H1 (cell line): ENCODE results near the gene PXT1. TPM values are rescaled to one million over a fixed set of nuclear protein-coding genes. Genes with fewer than 3 reads are reported as not detected.

ENCODE experiments used
- CTCF ChIA-PET: fragments of 300-600 bp; sonication (Branson Sonifier 250); formaldehyde crosslinking; loops from one replicate; lab custom pipeline; 2021; ENCODE audit not compliant: partially characterized antibody; lab: Charles Lee
- POLR2A ChIA-PET: fragments of 300-600 bp; sonication (Branson Sonifier 250); formaldehyde crosslinking; loops from one replicate; lab custom pipeline; 2021; ENCODE audit warnings: inconsistent platforms; ENCODE audit not compliant: partially characterized antibody; lab: Charles Lee
- DNase-seq, 2 experiments: peaks; one replicate each; pipeline versions ENCODE4 v3.0.0 to v3.0.0-alpha.2; 2010 to 2022; ENCODE audit warnings: low spot score in 2 of 2, low read depth in 1 of 2, mixed read lengths in 1 of 2
- FAIRE-seq: peaks from 2 replicates; lab custom pipeline; 2011; peaks lifted over from hg19 to GRCh38; lab: Jason Lieb, UNC
- H2AFZ ChIP-seq: 2 replicates; pipeline ENCODE4 v1.8.1; 2012; ENCODE audit warnings: low read length, inconsistent platforms
- H2AK5ac ChIP-seq: 2 replicates; pipeline ENCODE4 v1.6.1; 2013; ENCODE audit warnings: low read depth, low read length
- H2BK120ac ChIP-seq: replicated peaks from 2 replicates; pipeline ENCODE3; 2013; ENCODE audit warnings: low read depth, low read length, inconsistent platforms
- H2BK12ac ChIP-seq: 2 replicates; pipeline ENCODE4 v1.6.1; 2013; ENCODE audit warnings: low read depth, low read length
- H2BK15ac ChIP-seq: 2 replicates; pipeline ENCODE4 v1.6.1; 2013; ENCODE audit warnings: low read length
- H2BK20ac ChIP-seq: 2 replicates; pipeline ENCODE4 v1.6.1; 2013; ENCODE audit warnings: low read length
- H2BK5ac ChIP-seq: 2 replicates; pipeline ENCODE4 v1.6.1; 2013; ENCODE audit warnings: low read depth, low read length
- H3K14ac ChIP-seq: 2 replicates; pipeline ENCODE4 v1.6.1; 2013; ENCODE audit warnings: inconsistent platforms; ENCODE audit not compliant: insufficient read length
- H3K18ac ChIP-seq: 2 replicates; pipeline ENCODE4 v1.6.1; 2013; ENCODE audit warnings: low read length; ENCODE audit errors: extremely low read depth
- H3K23ac ChIP-seq: 2 replicates; pipeline ENCODE4 v1.6.1; 2013; ENCODE audit warnings: inconsistent platforms; ENCODE audit not compliant: insufficient read length
- H3K23me2 ChIP-seq: 2 replicates; pipeline ENCODE4 v1.6.1; 2013; ENCODE audit warnings: low read depth, low read length
- H3K27ac ChIP-seq: 2 replicates; pipeline ENCODE4 v1.6.1; 2011; ENCODE audit warnings: low read depth, low read length, inconsistent platforms
- H3K27me3 ChIP-seq, 4 experiments: replicated peaks in 1 of 4; 1 replicate in 1 of 4; 2 replicates in 3 of 4; pipeline versions ENCODE4 v1.6.1 to v1.8.1; 2011 to 2013; ENCODE audit warnings: low read length in 3 of 4, mild to moderate bottlenecking in 3 of 4, inconsistent platforms in 2 of 4, mixed read lengths in 2 of 4, moderate library complexity in 1 of 4; ENCODE audit not compliant: control insufficient read depth in 3 of 4, insufficient read depth in 3 of 4; ENCODE audit errors: extremely low read depth in 1 of 4
- H3K36me3 ChIP-seq, 4 experiments: 2 replicates each; pipeline versions ENCODE4 v1.6.1 to v1.8.1; 2011 to 2013; ENCODE audit warnings: mild to moderate bottlenecking in 4 of 4, low read length in 3 of 4, moderate library complexity in 2 of 4, control low read depth in 1 of 4, inconsistent platforms in 1 of 4; ENCODE audit not compliant: insufficient read depth in 4 of 4, control insufficient read depth in 2 of 4
- H3K4ac ChIP-seq: replicated peaks from 2 replicates; pipeline ENCODE3; 2013; ENCODE audit warnings: low read length, low read depth, mixed read lengths, inconsistent platforms; ENCODE audit not compliant: insufficient read length
- H3K4me1 ChIP-seq, 4 experiments: replicated peaks in 1 of 4; 1 replicate in 1 of 4; 2 replicates in 3 of 4; pipeline versions ENCODE4 v1.6.1 to v1.8.1; 2011 to 2013; ENCODE audit warnings: low read length in 3 of 4, inconsistent platforms in 2 of 4, mixed read lengths in 1 of 4; ENCODE audit not compliant: insufficient read depth in 4 of 4, control insufficient read depth in 3 of 4
- H3K4me2 ChIP-seq, 2 experiments: 2 replicates each; pipeline versions ENCODE4 v1.6.1 to v1.8.1; 2011 to 2013; ENCODE audit warnings: low read depth in 2 of 2, low read length in 2 of 2, control low read depth in 1 of 2, inconsistent platforms in 1 of 2, mild to moderate bottlenecking in 1 of 2; ENCODE audit not compliant: insufficient read depth in 1 of 2
- H3K4me3 ChIP-seq, 4 experiments: fragments of 200-600, 300-600 bp in 1 of 4; sonication (generic), shearing (Covaris generic), sonication (Bioruptor Twin) in 1 of 4; 2 replicates each; pipeline versions ENCODE4 v1.5.1 to v1.8.1; 2011 to 2016; ENCODE audit warnings: low read length in 4 of 4, low read depth in 3 of 4, control low read depth in 2 of 4, inconsistent platforms in 2 of 4, mild to moderate bottlenecking in 2 of 4, mixed read lengths in 1 of 4, moderate library complexity in 1 of 4; ENCODE audit not compliant: insufficient read depth in 2 of 4; ENCODE audit errors: extremely low read depth in 1 of 4
- H3K56ac ChIP-seq: replicated peaks from 2 replicates; pipeline ENCODE3; 2013; ENCODE audit warnings: low read depth, mild to moderate bottlenecking, mixed read lengths, low read length, inconsistent platforms; ENCODE audit not compliant: insufficient read length
- H3K79me1 ChIP-seq: 2 replicates; pipeline ENCODE4 v1.6.1; 2013; ENCODE audit warnings: low read depth, low read length, control low read depth
- H3K79me2 ChIP-seq, 2 experiments: 2 replicates each; pipeline versions ENCODE4 v1.6.1 to v1.8.1; 2012 to 2013; ENCODE audit warnings: low read length in 2 of 2, mild to moderate bottlenecking in 2 of 2, inconsistent platforms in 1 of 2; ENCODE audit not compliant: insufficient read depth in 2 of 2, control insufficient read depth in 1 of 2
- H3K9ac ChIP-seq, 4 experiments: replicated peaks in 1 of 4; 1 replicate in 1 of 4; 2 replicates in 3 of 4; pipeline versions ENCODE4 v1.6.1 to v1.8.1; 2011 to 2013; ENCODE audit warnings: low read depth in 3 of 4, low read length in 3 of 4, control low read depth in 2 of 4, mild to moderate bottlenecking in 2 of 4, moderate library complexity in 2 of 4, inconsistent platforms in 1 of 4; ENCODE audit errors: extremely low read depth in 1 of 4
- H3K9me3 ChIP-seq, 2 experiments: 2 replicates each; pipeline versions ENCODE4 v1.6.1 to v1.8.1; 2012 to 2013; ENCODE audit warnings: mild to moderate bottlenecking in 2 of 2, moderate library complexity in 2 of 2, control low read depth in 1 of 2, inconsistent platforms in 1 of 2, low read depth in 1 of 2, low read length in 1 of 2, mixed read lengths in 1 of 2; ENCODE audit not compliant: insufficient read depth in 2 of 2
- H4K20me1 ChIP-seq, 2 experiments: replicated peaks in 1 of 2; 2 replicates each; pipeline versions ENCODE3 to v1.8.1; 2011 to 2013; ENCODE audit warnings: inconsistent platforms in 2 of 2, low read length in 2 of 2, mild to moderate bottlenecking in 1 of 2; ENCODE audit not compliant: insufficient read depth in 2 of 2, control insufficient read depth in 1 of 2
- H4K5ac ChIP-seq: 2 replicates; pipeline ENCODE4 v1.6.1; 2013; ENCODE audit warnings: low read length, low read depth, mixed read lengths, inconsistent platforms; ENCODE audit not compliant: insufficient read length
- H4K8ac ChIP-seq: 2 replicates; pipeline ENCODE4 v1.8.0; 2013; ENCODE audit warnings: mild to moderate bottlenecking, moderate library complexity, low read length, inconsistent platforms; ENCODE audit not compliant: insufficient read depth; ENCODE audit errors: extremely low read depth
- H4K91ac ChIP-seq: replicated peaks from 2 replicates; pipeline ENCODE3; 2013; ENCODE audit warnings: low read length, mixed read lengths, inconsistent platforms; ENCODE audit not compliant: insufficient read length
- BCL11A ChIP-seq, 2 experiments: IDR thresholded peaks; one replicate each; pipeline ENCODE4 v1.6.1; 2011; ENCODE audit warnings: low read depth in 2 of 2, low read length in 2 of 2, mild to moderate bottlenecking in 2 of 2
- CBX5 ChIP-seq: fragments of 300-800, 300-1000 bp; sonication (generic); IDR thresholded peaks from 2 replicates; pipeline ENCODE4 v1.7.1; 2016; ENCODE audit warnings: antibody characterized with exemption, low read length, low read depth
- CBX8 ChIP-seq: fragments of 300-800, 300-1000 bp; sonication (generic); IDR thresholded peaks from 2 replicates; pipeline ENCODE4 v1.7.1; 2016; ENCODE audit warnings: low read depth, low read length, borderline replicate concordance
- GABPA ChIP-seq: IDR thresholded peaks from 2 replicates; pipeline ENCODE4 v1.6.1; 2011; ENCODE audit warnings: mild to moderate bottlenecking, low read length, moderate library complexity, borderline replicate concordance; ENCODE audit not compliant: insufficient read depth
- HDAC2 ChIP-seq, 2 experiments: fragments of 300-600 bp in 1 of 2; sonication (generic) in 1 of 2; IDR thresholded peaks; 2 replicates each; pipeline ENCODE4 v1.6.1; 2011 to 2012; ENCODE audit warnings: low read depth in 2 of 2, low read length in 2 of 2, mild to moderate bottlenecking in 2 of 2, moderate library complexity in 2 of 2, borderline replicate concordance in 1 of 2, inconsistent platforms in 1 of 2
- JUN ChIP-seq: IDR thresholded peaks from 2 replicates; pipeline ENCODE4 v1.6.1; 2011; ENCODE audit warnings: low read depth, mild to moderate bottlenecking, improper control_type of control experiment, low read length
- KDM4A ChIP-seq: IDR thresholded peaks from one replicate; pipeline ENCODE4 v1.7.1; 2012; ENCODE audit warnings: low read depth, mild to moderate bottlenecking, moderate library complexity, low read length, inconsistent platforms; ENCODE audit not compliant: severe bottlenecking
- RFX5 ChIP-seq: IDR thresholded peaks from 2 replicates; pipeline ENCODE4 v1.6.1; 2011; ENCODE audit warnings: low read depth, low read length, improper control_type of control experiment, borderline replicate concordance
- TAF1 ChIP-seq: IDR thresholded peaks from 2 replicates; pipeline ENCODE4 v1.6.1; 2011; ENCODE audit warnings: mild to moderate bottlenecking, low read depth, low read length
- TBP ChIP-seq: IDR thresholded peaks from 2 replicates; pipeline ENCODE4 v1.6.1; 2011; ENCODE audit warnings: low read depth, low read length, improper control_type of control experiment
- WGBS, 2 experiments: shearing (Covaris generic) in 1 of 2; methylation state at CpG; one replicate each; pipeline versions ENCODE4 v1.1.6 to v1.1.7; 2013 to 2015; ENCODE audit warnings: low lambda C conversion rate in 2 of 2, mixed read lengths in 2 of 2, inconsistent platforms in 1 of 2, low coverage in 1 of 2, missing lambda C conversion rate in 1 of 2; ENCODE audit not compliant: insufficient replicate concordance in 2 of 2, insufficient coverage in 1 of 2, insufficient read length in 1 of 2; ENCODE audit errors: extremely low coverage in 1 of 2, missing lambda C conversion rate in 1 of 2; 5-methylcytosine and 5-hydroxymethylcytosine counted together
- polyA plus RNA-seq, 7 experiments: library from polyadenylated mRNA; depleted of rRNA in 3 of 7; stranded (reverse) in 5 of 7; unstranded in 2 of 7; fragments of >200 nt in 5 of 7; fragments of 200-250 nt in 2 of 7; gene quantifications; 1 replicate in 5 of 7; 2 replicates in 1 of 7; 4 replicates in 1 of 7; pipeline versions ENCODE4 v1.2.1 to v1.2.3, GENCODE V29; 2011 to 2013; ENCODE audit warnings: missing spikeins in 2 of 7, mixed read lengths in 2 of 7
- total RNA-seq: library from RNA; stranded (reverse); fragmentation: NEBNext Ultra II Directional; extraction: Animal tissue kit (Norgen Biotek cat#: 25700); gene quantifications from 2 replicates; pipeline ENCODE4 v1.2.1, GENCODE V29; 2021
- TF ChIP-seq, protein P1 (sequence below): IDR thresholded peaks from 2 replicates; pipeline ENCODE4 v1.6.1; 2012; ENCODE audit warnings: low read length, inconsistent platforms
- TF ChIP-seq, protein P2 (sequence below): IDR thresholded peaks from 2 replicates; pipeline ENCODE4 v1.6.1; 2012; ENCODE audit warnings: inconsistent platforms

PXT1 gene
- total and polyA plus RNA-seq, 2 of the 8 experiments (the other 6 are each of a cell fraction or from before 2014, with no cell fraction given) = 0.06 TPM; not detected in 1

DNA sequence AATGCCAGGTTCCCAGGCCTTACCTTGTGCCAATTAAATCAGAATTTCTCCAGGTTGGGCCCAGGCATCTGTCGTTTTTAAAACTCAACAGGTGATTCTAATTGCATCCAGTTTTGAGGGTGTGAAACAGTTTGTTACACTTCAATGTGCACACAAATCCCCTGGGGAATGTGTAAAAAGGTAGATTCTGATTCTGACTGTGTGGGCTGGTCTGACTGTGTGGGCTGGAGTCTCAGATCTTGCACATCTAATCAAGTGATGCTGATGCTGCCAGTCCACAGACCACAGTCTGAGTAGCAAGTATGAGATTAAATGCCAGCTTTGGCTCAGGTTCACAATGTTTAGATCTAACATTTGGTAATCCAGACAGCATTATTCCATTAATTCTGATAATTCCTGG lies 42.7 kb downstream of the PXT1 start:
- Histone ChIP-seq H2BK5ac (no peak overlapping the region), H3K14ac (no peak overlapping the region), H4K5ac (no peak overlapping the region), H3K4me2 (no peak overlapping the region), H3K27me3 (no peaks in the 10 kb centered on the region), H3K79me2 (no peaks in the 10 kb centered on the region), H2BK15ac (no peak overlapping the region), H4K20me1 (no peaks in the 10 kb centered on the region), H3K9me3 (no peaks in the 10 kb centered on the region), H3K36me3 (no peaks in the 10 kb centered on the region), H3K56ac (no peak overlapping the region), H2BK20ac (no peak overlapping the region), H3K18ac (no peak overlapping the region), H3K79me1 (no peaks in the 10 kb centered on the region), H3K4me3 (no peak overlapping the region), H3K23me2 (no peaks in the 10 kb centered on the region), H2BK120ac (no peak overlapping the region), H4K8ac (no peak overlapping the region), H3K23ac (no peak overlapping the region), H3K9ac (no peak overlapping the region; a peak in 1 of 7 replicates), H3K27ac (no peak overlapping the region), H3K4me1 (no peaks in the 10 kb centered on the region), H4K91ac (no peak overlapping the region), H2AFZ (no peak overlapping the region), H3K4ac (no peak overlapping the region), H2AK5ac (no peak overlapping the region), H2BK12ac (no peak overlapping the region)
- 83% methylated on average over 1 of the region's 1 CpG; no CpG with 5 or more reads in 1 of the 2 experiments for WGBS, 2 experiments
- DNase-seq (no peak), FAIRE-seq (no peak)
- ChIA-PET CTCF (no interaction called here), POLR2A (no interaction called here)
- TF ChIP-seq CBX5 (no peak), JUN (no peak), TAF1 (no peak), HDAC2 (IDR thresholded peaks at IDR 0.05; ENCODE audit: borderline replicate concordance in 1 of 2, low read depth in 2 of 2, low read length in 2 of 2) (no peak), CBX8 (no peak), RFX5 (no peak), TBP (no peak), GABPA (no peak), KDM4A (no peak), BCL11A (IDR thresholded peaks at IDR 0.05; ENCODE audit: low read depth in 2 of 2, low read length in 2 of 2) (no peak)
- TF ChIP-seq, protein P1, sequence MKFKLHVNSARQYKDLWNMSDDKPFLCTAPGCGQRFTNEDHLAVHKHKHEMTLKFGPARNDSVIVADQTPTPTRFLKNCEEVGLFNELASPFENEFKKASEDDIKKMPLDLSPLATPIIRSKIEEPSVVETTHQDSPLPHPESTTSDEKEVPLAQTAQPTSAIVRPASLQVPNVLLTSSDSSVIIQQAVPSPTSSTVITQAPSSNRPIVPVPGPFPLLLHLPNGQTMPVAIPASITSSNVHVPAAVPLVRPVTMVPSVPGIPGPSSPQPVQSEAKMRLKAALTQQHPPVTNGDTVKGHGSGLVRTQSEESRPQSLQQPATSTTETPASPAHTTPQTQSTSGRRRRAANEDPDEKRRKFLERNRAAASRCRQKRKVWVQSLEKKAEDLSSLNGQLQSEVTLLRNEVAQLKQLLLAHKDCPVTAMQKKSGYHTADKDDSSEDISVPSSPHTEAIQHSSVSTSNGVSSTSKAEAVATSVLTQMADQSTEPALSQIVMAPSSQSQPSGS = no peak
- TF ChIP-seq, protein P2, sequence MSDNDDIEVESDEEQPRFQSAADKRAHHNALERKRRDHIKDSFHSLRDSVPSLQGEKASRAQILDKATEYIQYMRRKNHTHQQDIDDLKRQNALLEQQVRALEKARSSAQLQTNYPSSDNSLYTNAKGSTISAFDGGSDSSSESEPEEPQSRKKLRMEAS = no peak
